OCI-LY1 (cell line): ENCODE data around the gene SEC61A2.

ENCODE experiments used
- CTCF ChIP-seq: fragments of 200-600 bp; sonication (generic), shearing (Covaris generic); IDR thresholded peaks from 2 replicates; pipeline ENCODE4 v1.5.1; 2017; ENCODE audit warnings: mild to moderate bottlenecking, antibody characterized with exemption, low read length, moderate library complexity, mixed read lengths
- EZH2 ChIP-seq: fragments of 200-600 bp; sonication (generic), shearing (Covaris generic); IDR thresholded peaks from 2 replicates; pipeline ENCODE4 v1.8.0; 2017; ENCODE audit warnings: borderline replicate concordance, mixed run types, mild to moderate bottlenecking, antibody characterized with exemption, low read length, moderate library complexity, mixed read lengths

GRCh38 chr10:12103802-12104201 lies 25.7 kb upstream of the SEC61A2 start:
- no peak for TF ChIP-seq CTCF
- no peak for TF ChIP-seq EZH2
